NCI-H2029 (cell line): ENCODE measurements around the gene PALS2.
A peak's percentile ranks its signal among the peaks of the same experiment; 100 is the strongest.

Experiments used
- DNase-seq: peaks from one replicate; lab custom pipeline; 2025; lab: John Stamatoyannopoulos, UW

Gene PALS2, protein sequence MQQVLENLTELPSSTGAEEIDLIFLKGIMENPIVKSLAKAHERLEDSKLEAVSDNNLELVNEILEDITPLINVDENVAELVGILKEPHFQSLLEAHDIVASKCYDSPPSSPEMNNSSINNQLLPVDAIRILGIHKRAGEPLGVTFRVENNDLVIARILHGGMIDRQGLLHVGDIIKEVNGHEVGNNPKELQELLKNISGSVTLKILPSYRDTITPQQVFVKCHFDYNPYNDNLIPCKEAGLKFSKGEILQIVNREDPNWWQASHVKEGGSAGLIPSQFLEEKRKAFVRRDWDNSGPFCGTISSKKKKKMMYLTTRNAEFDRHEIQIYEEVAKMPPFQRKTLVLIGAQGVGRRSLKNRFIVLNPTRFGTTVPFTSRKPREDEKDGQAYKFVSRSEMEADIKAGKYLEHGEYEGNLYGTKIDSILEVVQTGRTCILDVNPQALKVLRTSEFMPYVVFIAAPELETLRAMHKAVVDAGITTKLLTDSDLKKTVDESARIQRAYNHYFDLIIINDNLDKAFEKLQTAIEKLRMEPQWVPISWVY

DNA sequence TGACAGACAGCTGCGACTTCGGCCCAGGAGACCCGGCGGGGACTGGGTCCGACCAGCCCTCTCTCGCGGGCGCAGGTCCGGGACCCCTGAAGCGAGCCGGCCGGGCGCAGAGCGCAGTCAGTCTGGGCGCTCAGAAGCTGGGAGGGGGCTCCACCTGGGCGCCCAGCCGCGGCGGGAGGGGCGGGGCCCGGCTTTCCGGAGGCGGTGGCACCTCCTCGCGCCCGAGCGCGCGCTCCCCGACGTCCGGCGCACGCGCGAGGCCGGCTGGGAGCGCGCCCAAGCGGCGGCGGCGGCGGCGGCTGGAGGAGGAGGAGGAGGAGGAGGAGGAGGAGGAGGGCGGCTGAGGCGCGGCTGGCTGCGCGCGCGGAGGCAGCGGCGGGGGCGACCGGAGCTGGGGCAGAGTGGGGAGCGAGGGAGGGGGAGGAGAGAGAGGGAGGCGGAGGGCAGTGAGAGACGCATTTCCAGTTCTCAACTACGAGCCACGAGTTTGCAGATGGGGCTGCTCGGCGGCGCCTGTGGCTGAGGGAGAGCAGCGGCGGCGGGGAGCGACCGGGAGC lies at the start of gene PALS2:
TSS of gene PALS2 (plus strand) at position 456 of the 557 bp plus-strand sequence. CDS start 50,216 bp downstream, outside the sequence.
- peak; percentile 34 for DNase-seq

DNA sequence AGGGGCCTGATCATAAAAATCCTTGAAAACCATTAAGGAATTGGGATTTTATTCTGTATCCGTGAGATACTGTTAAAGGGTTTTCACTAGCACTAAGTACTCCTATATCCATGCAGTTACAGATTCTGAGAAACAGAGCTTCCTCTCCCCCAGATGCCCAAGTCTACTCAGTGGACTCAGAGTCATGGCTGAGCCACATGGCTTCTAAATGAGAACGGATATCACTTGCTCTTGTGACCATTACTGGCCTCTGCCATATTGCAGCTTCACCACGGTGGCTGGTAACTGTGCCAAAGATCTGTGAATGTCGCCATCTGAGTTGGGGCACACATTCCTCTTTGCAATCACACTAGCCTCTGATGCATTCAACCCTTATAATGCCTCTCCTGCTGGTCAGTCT lies 42.0 kb upstream of the PALS2 start:
- no peak for DNase-seq

DNA sequence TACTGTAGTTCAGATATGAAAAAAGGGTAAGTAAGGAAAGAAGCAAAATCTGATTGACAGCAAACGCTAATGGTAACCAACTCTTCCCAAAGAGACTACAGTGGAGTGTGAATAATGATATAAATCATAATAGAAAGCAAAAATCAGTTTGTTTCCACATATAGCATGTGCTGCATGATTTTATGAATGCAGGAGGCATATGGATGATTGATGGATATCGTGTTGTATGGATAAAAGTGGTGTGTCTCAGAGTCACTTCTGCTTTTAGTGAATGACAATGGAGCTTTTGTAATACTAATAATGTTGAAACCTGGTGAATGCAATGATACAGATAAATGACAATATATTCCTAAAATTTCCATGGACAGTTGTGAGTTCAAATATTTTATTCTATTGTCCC lies 36.6 kb upstream of the PALS2 start:
- no peak for DNase-seq

DNA sequence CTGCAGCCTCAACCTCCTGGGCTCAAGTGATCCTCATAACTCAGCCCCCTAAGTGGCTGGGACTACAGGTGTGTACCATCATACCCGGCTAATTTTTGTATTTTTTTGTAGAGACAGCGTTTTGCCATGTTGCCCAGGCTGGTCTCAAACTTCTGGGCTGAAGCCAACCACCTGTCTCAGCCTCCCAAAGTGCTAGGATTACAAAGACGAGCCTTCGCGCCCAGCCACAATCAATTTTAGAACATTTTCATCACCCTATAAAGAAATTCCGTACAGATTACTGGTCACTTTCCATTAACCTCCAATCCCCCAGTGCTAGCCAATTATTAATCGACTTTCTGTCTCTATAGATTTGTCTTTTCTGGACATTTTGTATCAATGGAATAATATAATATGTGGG lies 32.3 kb upstream of the PALS2 start:
- no peak for DNase-seq

DNA sequence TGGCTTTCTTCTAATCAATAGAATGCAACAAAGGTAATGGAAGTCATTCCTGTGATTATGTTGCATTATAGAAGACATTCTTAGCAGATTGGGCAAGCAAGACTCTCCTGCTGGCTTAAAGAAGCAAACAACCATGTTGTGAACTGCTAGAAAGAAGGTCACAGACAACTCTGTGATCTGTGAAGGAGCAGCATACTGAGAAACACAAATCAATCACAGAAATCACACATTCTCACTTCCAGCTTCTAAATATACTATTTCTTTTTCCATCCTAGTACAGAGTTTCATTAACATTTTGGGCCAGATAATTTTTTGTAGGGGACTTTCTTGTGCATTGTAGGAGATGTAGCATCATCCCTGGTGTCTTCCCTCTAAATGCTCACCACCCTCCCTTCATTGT lies 28.0 kb upstream of the PALS2 start:
- no peak for DNase-seq

DNA sequence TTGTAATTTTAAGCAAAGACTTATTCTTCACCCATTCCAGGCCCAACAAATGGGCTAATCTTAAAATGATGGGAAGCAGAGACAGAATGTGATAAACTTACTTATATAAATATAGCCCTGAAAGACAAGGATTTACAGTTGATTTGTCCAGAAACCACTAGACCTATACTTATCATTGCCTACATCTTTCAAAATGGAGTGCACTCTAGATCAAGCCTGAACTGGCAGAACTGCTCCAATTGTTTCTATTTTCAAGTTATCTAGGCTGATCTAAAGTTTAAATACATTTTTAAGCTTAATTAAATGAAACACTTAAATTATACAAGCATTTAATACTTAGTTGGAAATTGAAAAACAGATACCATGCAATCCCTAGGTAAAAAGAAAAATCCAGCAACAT lies 24.9 kb upstream of the PALS2 start:
- no peak for DNase-seq

DNA sequence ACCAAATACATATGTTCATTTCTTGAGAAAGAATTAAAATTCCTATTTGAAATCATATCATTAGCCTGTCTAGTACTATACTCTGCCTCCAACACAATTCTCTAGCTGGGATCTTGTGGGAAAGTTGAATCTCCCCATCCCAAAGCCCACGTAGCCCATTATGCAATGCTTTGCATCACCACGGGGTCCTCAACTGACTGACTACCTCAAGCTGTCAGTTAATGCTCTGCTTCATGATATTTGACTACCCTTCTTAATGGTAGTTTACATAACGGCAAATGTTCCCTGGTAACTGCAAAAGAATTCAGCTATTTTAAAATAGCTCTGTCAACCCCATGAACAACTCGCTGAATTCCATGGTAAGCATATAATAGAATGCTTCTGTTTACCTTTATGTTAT lies 23.3 kb upstream of the PALS2 start:
- DNase-seq = no peak

DNA sequence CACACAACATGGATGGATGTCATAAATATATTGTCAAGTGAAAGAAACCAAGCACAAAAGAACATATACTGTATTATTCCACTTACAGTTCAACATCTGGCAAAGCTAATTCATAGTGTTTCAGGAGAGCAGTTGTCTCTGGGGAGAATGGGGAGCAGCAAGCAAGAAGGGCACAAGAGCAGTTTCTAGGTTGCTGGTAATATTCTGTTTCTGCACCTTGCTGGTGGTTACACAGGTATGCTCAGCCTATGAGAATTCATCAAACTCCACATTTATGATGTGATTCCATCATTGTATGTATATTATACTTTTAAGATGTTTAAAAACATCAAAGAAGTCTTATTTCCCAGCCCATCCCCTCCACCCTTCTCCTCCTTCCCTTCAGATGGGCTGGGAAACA lies 18.1 kb upstream of the PALS2 start:
- DNase-seq = no peak

DNA sequence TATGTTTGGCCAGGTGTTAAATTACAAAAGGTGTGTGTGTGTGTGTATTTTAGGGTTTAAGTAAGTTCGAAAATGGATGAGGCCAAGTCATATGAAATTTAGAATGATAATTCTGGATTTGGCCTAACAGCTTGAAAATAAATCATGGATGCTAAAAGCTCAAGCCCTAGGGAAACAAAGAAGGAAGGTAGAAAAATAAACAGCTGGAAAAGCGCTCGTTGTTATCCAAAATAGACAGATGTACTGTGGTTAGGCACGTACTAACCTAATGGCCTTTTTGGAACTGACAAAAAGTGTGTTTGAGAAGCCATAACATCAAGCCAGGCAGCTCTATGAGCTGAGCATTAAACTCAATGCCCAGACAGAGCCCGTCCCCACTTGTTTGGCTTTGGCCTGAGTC lies 17.5 kb upstream of the PALS2 start:
- no peak for DNase-seq

DNA sequence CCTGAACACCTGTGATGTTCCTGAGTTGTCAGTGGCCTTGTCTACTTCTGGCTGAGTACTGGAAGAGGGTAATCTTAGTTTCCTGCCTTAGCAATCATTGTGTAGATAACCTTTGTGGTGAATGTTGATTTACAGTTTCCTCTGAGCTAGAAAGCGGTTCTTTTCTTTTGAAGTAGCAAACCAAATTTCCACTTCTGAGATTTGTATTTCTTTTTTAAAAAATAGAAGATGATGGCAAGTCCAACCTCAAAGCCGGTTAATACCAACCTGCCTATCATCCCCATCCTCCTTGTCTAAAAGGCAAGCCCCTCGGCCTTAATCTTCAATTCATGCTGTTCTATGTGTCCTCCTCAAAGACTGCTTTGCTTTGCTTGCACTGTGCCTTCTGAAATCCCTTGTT lies 12.5 kb upstream of the PALS2 start:
- DNase-seq = no peak

DNA sequence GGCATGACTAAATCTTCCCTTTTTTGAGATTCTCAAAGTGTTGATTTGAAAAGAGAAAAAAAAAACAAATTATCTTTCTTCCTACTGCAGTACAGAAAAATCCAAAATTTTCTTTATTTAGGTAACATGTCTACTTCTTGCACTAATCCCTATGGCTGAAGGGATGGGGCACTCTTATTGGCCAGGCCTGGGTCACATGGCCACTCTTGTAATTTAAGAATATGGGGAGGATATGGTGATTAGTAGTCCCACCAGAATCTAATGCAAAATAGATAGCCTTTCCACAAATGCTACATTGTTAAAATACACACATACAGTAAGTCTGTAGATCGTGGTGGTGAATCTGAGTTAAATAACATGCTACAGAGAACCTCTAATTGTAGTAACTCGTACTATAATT lies 7.0 kb upstream of the PALS2 start:
- DNase-seq = no peak

DNA sequence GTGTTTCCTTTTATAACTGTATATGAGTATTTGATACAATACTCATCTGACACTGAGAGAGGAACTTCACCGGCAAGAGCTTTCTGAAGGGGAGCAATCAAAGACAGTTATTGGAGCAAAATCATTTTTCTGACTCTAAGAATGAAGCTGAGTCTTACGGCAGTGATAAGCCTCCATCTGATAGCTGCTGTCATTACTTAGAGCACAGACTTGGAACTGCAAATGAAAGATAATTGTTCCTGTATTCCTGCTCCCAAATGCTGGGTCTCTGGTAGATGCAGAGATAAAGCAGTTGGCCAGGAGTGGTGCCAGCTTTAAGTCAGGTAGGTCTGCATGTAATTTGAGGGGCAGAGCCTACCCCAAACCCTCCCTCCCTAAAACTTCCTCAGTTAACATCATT lies 2.3 kb upstream of the PALS2 start:
- DNase-seq = no peak

DNA sequence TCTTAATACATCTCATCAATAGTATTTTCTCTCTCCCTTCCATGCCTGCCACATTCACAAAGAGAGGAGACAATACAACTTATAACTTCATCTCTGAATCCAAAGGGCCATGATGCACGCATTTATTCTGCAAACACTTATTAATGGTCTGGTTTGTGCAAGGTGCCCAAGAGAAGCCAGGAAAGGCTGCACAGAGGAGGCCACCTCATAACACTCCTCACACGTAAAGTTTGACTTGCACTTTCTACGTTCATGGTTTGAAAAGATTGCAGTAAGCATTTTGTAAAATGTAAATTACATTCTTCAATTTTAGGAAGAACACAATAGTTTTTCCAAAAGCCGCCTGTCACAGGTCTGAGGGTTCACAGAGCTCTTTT lies 1.2 kb upstream of the PALS2 start:
- no peak for DNase-seq

DNA sequence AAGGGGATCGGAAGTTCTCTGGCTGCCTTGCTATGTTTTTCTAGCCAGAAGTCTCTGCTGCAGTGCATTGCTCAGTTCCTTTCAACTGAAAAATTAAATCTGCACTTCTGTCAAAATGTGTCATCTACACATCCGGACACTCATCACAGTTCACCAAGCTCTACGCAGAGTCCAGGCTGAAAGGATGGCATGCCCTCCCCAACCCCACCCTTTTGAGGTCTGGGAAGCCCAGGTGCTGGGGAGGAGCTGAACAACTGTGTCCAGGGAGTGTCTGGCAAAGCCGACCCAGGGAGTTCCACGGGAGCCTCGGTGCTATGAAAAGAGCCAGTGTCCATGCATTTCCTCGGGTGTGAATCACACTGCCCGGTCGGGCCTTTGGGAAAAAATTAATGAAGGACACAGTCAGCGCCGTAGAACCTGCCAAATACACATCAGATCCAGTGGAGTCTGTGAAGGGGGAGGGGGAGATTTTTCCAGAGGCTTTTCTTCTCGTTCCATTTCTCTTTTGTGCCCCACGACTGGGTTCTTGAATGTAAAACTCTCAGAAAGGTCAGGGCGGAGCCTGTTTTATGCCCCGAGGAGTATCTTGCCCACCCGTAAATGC lies 757 bp upstream of the PALS2 start:
- no peak for DNase-seq

DNA sequence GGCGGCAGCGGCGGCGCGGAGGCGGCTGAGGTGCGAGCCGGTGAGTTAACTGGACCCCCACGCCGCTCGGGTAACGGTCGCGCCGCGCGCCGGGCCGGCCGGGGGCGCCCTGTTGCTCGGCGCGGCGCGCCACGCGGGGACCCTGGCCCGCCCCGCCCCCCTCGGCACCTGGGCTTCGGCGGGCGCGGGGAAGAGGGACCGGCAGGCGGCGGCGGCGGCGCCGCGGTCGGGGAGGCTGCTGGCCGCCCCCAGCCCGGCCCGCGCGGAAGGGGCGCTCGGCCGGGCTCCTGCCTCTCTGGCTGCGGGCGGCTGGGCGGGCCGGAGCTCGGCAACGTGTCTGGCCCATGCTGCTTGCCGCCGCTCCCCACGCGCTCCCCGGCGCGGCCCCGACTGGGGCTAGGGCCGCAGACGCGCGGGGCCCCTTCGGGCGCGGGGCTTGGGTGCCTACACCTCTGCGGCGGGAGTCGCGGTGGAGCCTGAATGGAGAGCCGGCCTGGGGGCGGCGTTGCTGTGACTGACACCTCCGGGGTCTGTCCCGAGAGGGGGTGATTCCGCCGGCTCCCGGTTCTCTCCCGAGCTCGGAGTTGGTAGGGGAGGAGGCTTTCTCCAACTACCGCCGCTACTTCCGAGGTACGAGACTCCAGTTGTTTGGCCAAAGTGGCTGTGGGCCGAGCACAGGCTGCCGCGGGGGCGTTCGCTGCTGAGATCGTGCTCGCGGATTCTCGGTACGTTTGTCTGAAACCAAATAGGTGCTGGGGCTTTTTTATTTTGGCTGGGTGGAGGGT lies 494 bp downstream of the PALS2 start:
- peak; percentile 18 for DNase-seq

DNA sequence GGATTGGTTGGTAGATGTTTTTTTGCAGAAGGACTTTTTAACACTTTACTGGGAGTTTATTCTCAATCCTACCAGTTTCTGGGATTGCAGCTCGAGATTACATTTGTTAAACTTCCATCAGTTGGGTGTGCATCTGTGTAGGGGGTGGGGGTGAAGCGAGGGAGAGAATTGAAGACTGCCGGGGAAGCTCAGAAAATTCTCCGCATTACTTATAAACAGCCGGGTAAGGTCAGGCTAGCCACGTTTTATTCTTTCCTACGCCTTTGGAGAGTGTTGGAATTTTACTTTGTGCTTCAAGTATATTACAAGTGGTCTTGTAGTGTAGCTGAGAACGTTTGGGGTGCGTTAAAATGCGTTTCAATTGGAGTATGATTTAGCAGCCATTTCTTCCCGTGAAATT lies 1.1 kb downstream of the PALS2 start:
- DNase-seq = no peak

DNA sequence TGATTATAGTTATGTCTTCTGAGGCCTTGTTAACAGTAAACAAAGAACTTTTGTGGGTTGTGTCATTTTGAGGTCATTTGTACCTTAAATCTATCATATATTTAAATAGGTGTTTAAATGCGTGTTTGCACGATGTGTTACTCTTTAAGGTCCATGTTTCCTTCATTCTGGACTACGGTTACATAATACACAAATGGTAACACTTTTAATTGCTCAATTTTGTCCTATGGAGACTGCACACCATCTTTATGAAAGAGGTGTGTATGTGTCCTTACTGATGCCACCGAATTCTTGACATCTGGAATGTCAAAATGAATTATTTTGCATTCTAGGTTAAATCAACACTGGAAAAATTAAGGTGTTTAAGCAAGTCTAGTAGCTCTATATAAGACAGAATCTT lies 1.7 kb downstream of the PALS2 start:
- DNase-seq = no peak

DNA sequence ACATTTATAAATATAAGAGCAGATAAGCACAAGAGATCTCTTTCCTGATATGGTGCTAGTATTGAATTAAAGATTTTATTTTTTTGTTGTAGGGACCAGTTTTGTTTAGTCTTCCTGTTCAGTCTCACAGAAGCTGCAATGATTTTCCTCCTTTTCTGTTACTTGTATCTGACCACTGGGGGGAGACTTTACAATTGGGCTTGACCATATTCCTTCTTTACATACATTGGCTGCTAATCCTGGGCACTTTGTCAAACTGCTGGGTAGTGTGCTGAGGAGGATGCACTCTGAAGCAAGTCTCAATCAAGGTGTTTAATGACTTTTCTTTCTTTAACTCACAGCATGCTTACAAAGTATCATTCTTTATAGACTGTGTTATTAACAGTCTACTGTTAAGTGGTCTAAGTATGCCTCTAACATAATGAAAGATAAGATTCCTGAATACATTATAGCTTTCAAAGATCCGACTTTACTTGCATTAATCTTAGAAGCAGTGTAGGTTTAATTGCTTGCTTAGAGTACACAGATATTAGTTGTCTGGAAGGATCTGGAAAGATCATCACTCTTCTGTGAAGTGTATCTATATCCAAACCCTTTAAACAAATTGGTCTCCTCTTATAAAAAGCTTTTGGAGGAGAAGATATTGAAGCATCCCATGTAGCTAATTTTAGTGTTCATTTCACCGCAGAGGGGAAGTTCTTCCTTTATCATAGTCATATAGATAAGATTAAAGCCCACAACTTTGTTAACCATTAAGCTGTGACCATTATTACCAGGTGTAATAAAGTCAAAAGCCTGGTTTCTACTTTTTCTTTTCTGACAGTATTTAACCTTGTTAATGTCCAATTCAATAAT lies 3.1 kb downstream of the PALS2 start:
- DNase-seq = peak; percentile 9

DNA sequence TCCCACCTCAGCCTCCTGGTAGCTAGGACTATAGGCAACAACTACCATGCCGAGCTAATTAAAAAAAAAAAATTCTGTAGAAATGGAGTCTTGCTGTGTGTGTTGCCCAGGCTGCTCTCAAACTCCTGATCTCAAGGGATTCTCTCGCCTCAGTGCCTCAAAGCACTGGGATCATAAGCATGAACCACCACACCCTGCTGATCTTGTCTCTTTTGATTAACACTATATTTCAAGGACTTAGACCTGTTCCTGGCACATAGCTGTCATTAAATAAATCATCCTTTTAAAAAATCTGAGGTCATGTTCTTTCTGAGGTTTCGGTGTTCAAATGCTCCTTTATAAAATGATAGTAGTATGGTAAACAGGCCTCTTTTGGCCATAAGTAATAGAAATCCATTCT lies 4.8 kb downstream of the PALS2 start:
- no peak for DNase-seq

DNA sequence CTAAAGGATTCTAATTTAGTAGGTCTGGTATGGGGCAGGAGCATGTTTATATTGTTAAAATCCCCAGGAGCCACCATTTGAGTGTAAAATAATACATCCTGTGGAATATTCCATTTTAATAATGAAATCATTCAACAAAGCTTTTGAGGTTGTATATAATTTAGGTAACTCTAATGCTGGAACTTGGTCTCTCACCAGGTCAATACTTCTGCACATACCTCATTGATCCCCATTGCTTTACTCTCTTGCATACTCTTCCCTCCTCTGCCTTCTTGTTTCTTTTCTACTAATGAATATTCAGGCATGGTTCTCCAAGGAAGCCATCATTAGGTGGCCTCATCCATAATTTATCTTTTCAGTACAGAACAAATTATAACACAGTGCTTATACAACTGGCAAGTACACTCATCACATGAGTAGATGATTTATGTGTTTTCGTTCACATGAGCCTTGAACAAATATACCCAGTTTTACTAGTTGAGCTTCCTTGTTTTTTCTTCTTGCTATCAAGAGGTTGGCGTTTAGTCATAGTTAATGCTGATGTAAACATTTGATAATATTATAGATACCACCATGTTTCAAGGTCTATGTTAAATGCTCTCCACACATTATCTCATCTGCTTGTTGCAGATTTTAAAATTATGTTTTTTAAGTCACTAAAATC lies 7.2 kb downstream of the PALS2 start:
- DNase-seq = no peak

DNA sequence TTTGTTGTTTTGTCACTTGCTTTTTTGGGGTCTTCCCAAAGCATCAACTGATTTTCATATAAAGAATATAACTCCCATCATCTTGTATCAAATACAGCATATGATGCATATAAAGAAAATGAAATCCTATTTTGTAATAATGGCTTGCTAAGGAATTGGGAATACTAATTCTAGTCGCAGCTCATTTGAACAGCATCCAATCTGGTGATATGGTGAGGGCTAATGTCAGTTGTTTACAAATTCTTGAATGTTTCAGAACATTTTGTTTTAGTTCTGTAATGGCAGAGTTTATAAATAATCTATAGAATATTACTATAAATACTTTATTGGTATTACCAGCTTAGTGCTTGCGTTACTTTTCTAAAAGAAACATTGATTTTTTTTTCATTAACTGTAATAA lies 8.9 kb downstream of the PALS2 start:
- no peak for DNase-seq
